Testis (tissue), 2 donors: ENCODE data around the gene NPSR1.

ENCODE experiments used
- POLR2A ChIP-seq: fragments of 450-650 bp; IDR thresholded peaks from one replicate; pipeline ENCODE4 v1.6.1; 2017; ENCODE audit warnings: antibody characterized with exemption, mild to moderate bottlenecking, moderate library complexity
- TF ChIP-seq, protein P1 (sequence below), 3 experiments: fragments of 450-650 bp in 2 of 3; fragments of 200-600 bp in 1 of 3; sonication (generic) in 1 of 3; IDR thresholded peaks; one replicate each; pipeline ENCODE4 v1.5.1; 2016 to 2019; ENCODE audit warnings: antibody characterized with exemption in 3 of 3, mild to moderate bottlenecking in 2 of 3, moderate library complexity in 1 of 3

- TF ChIP-seq, protein P1, sequence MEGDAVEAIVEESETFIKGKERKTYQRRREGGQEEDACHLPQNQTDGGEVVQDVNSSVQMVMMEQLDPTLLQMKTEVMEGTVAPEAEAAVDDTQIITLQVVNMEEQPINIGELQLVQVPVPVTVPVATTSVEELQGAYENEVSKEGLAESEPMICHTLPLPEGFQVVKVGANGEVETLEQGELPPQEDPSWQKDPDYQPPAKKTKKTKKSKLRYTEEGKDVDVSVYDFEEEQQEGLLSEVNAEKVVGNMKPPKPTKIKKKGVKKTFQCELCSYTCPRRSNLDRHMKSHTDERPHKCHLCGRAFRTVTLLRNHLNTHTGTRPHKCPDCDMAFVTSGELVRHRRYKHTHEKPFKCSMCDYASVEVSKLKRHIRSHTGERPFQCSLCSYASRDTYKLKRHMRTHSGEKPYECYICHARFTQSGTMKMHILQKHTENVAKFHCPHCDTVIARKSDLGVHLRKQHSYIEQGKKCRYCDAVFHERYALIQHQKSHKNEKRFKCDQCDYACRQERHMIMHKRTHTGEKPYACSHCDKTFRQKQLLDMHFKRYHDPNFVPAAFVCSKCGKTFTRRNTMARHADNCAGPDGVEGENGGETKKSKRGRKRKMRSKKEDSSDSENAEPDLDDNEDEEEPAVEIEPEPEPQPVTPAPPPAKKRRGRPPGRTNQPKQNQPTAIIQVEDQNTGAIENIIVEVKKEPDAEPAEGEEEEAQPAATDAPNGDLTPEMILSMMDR (IDR thresholded peaks at IDR 0.05): no peak
- TF ChIP-seq POLR2A: no peak
These were observed 97.0 kb downstream of the NPSR1 start for GRCh38 chr7:34755008-34755407.
